GM23248 (cell line): ENCODE results near the gene MRPL24.

ENCODE experiments used
- EZH2 ChIP-seq: fragments of 200-600 bp; sonication (generic); IDR thresholded peaks from 2 replicates; pipeline ENCODE4 v1.6.1; 2018; ENCODE audit warnings: antibody characterized with exemption, mild to moderate bottlenecking; ENCODE audit not compliant: insufficient read depth, poor library complexity, severe bottlenecking
- EZH2phosphoT487 ChIP-seq: fragments of 200-600 bp; sonication (generic); IDR thresholded peaks from 2 replicates; pipeline ENCODE4 v1.6.1; 2018; ENCODE audit warnings: antibody characterized with exemption, moderate library complexity, mild to moderate bottlenecking, low read depth; ENCODE audit not compliant: insufficient read depth

GRCh38 chr1:156696755-156697154 lies 44.1 kb downstream of the MRPL24 start:
- TF ChIP-seq EZH2phosphoT487 = no peak
- no peak for TF ChIP-seq EZH2
